ENCODE measurements around the gene RHOG.

The RHOG gene

GRCh38 chr11:3835751-3836150 is 5.0 kb downstream of the RHOG start:
- Histone ChIP-seq H3K9me2 (replicated peaks; ENCODE audit: insufficient read depth, low read length) (no peaks in the 10 kb centered on the region), H4K20me1 (ENCODE audit: insufficient read depth, low read length) (0 out of 2 replicates have a peak, but pooled peaks cover 10% of the 10 kb centered on the region), H3K27me3 (replicated peaks; ENCODE audit: insufficient read depth, low read length) (no peaks in the 10 kb centered on the region), H3F3A (ENCODE audit: insufficient read depth, low read length) (no peaks in the 10 kb centered on the region; the same call in 1 of the 2 replicates), H3K4me1 (ENCODE audit: low read length) (peaks cover 27% of the 10 kb centered on the region), H3K27ac (ENCODE audit: low read length) (no peak overlapping the region), H2AFZ (ENCODE audit: low read length) (no peak overlapping the region), H3K9ac (ENCODE audit: low read length) (no peak overlapping the region), H3K79me2 (ENCODE audit: low read length) (peaks cover 99% of the 10 kb centered on the region), H3K36me3 (replicated peaks; ENCODE audit: insufficient read depth, low read length) (no peaks in the 10 kb centered on the region; the same call in 1 of the 2 replicates), H3K4me3 (ENCODE audit: low read length) (no peak overlapping the region), H3K4me2 (ENCODE audit: low read depth, low read length) (no peak overlapping the region), H3K9me3 (replicated peaks; ENCODE audit: insufficient read depth, low read length) (no peaks in the 10 kb centered on the region)
- DNase-seq: no peak
- TF ChIP-seq EZH2 (optimal IDR thresholded peaks at IDR 0.05; ENCODE audit: low read depth, low read length): no peak
- TF ChIP-seq EZH2phosphoT487 (IDR thresholded peaks at IDR 0.05; ENCODE audit: low read length): no peak
- TF ChIP-seq, protein P1, sequence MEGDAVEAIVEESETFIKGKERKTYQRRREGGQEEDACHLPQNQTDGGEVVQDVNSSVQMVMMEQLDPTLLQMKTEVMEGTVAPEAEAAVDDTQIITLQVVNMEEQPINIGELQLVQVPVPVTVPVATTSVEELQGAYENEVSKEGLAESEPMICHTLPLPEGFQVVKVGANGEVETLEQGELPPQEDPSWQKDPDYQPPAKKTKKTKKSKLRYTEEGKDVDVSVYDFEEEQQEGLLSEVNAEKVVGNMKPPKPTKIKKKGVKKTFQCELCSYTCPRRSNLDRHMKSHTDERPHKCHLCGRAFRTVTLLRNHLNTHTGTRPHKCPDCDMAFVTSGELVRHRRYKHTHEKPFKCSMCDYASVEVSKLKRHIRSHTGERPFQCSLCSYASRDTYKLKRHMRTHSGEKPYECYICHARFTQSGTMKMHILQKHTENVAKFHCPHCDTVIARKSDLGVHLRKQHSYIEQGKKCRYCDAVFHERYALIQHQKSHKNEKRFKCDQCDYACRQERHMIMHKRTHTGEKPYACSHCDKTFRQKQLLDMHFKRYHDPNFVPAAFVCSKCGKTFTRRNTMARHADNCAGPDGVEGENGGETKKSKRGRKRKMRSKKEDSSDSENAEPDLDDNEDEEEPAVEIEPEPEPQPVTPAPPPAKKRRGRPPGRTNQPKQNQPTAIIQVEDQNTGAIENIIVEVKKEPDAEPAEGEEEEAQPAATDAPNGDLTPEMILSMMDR (IDR thresholded peaks at IDR 0.05; ENCODE audit: low read length): no peak

- Histone ChIP-seq H4K20me1 (ENCODE audit: insufficient read depth, low read length) (0 out of 2 replicates have a peak, but pooled peaks cover 10% of the 10 kb centered on the region), H3K79me2 (ENCODE audit: low read length) (peaks cover 99% of the 10 kb centered on the region), H3K9ac (ENCODE audit: low read length) (no peak overlapping the region), H3K9me2 (replicated peaks; ENCODE audit: insufficient read depth, low read length) (no peaks in the 10 kb centered on the region), H3K36me3 (replicated peaks; ENCODE audit: insufficient read depth, low read length) (peaks cover 3% of the 10 kb centered on the region; the same call in 1 of the 2 replicates), H3K4me2 (ENCODE audit: low read depth, low read length) (no peak overlapping the region), H3K4me3 (ENCODE audit: low read length) (no peak overlapping the region), H3K4me1 (ENCODE audit: low read length) (peaks cover 27% of the 10 kb centered on the region), H3K27me3 (replicated peaks; ENCODE audit: insufficient read depth, low read length) (no peaks in the 10 kb centered on the region), H2AFZ (ENCODE audit: low read length) (no peak overlapping the region), H3F3A (ENCODE audit: insufficient read depth, low read length) (no peaks in the 10 kb centered on the region), H3K27ac (ENCODE audit: low read length) (no peak overlapping the region), H3K9me3 (replicated peaks; ENCODE audit: insufficient read depth, low read length) (no peaks in the 10 kb centered on the region)
- DNase-seq: no peak
- no peak for TF ChIP-seq EZH2 (optimal IDR thresholded peaks at IDR 0.05; ENCODE audit: low read depth, low read length)
- TF ChIP-seq, protein P1 (IDR thresholded peaks at IDR 0.05; ENCODE audit: low read length): no peak
- no peak for TF ChIP-seq EZH2phosphoT487 (IDR thresholded peaks at IDR 0.05; ENCODE audit: low read length)
Observed at GRCh38 chr11:3834664-3835461, 5.9 kb downstream of the RHOG start.

GRCh38 chr11:3834349-3834663 is 6.5 kb downstream of the RHOG start:
- H3K27me3 ChIP-seq (replicated peaks; ENCODE audit: insufficient read depth, low read length): no peaks in the 10 kb centered on the region
- H3K9me2 ChIP-seq (replicated peaks; ENCODE audit: insufficient read depth, low read length): no peaks in the 10 kb centered on the region
- H3K9me3 ChIP-seq (replicated peaks; ENCODE audit: insufficient read depth, low read length): no peaks in the 10 kb centered on the region
- no peak overlapping the region for H3K4me2 ChIP-seq (ENCODE audit: low read depth, low read length)
- 0 out of 2 replicates have a peak, but pooled peaks cover 10% of the 10 kb centered on the region for H4K20me1 ChIP-seq (ENCODE audit: insufficient read depth, low read length)
- no peak overlapping the region for H3K27ac ChIP-seq (ENCODE audit: low read length)
- no peak for TF ChIP-seq EZH2 (optimal IDR thresholded peaks at IDR 0.05; ENCODE audit: low read depth, low read length)
- TF ChIP-seq, protein P1 (IDR thresholded peaks at IDR 0.05; ENCODE audit: low read length): no peak
- no peak for TF ChIP-seq EZH2phosphoT487 (IDR thresholded peaks at IDR 0.05; ENCODE audit: low read length)
- no peak overlapping the region for H3K9ac ChIP-seq (ENCODE audit: low read length)
- no peak for DNase-seq
- H2AFZ ChIP-seq (ENCODE audit: low read length): no peak overlapping the region
- no peak overlapping the region for H3K4me3 ChIP-seq (ENCODE audit: low read length)
- peaks cover 94% of the 10 kb centered on the region for H3K79me2 ChIP-seq (ENCODE audit: low read length)
- peaks cover 22% of the 10 kb centered on the region for H3K4me1 ChIP-seq (ENCODE audit: low read length)
- H3K36me3 ChIP-seq (replicated peaks; ENCODE audit: insufficient read depth, low read length): peaks cover 4% of the 10 kb centered on the region; the same call in 1 of the 2 replicates
- no peaks in the 10 kb centered on the region for H3F3A ChIP-seq (ENCODE audit: insufficient read depth, low read length)

All from MM.1S (cell line).